Ovary (tissue), 9 donors: Measurements from ENCODE around the gene ST3GAL3. TPM values are rescaled to one million over a fixed set of nuclear protein-coding genes. Genes with fewer than 3 reads are reported as not detected.

Experiments
- DNase-seq, 5 donors: peaks; one replicate each; pipeline ENCODE4 v3.0.0-alpha.2; 2019 to 2020
- H3K27ac ChIP-seq, 2 donors: fragments of 200-600 bp; one replicate each; pipeline versions ENCODE4 v1.5.1 to v1.8.0; 2019 to 2022
- H3K27me3 ChIP-seq: fragments of 200-600 bp; one replicate; pipeline ENCODE4 v1.8.0; 2022
- H3K36me3 ChIP-seq: fragments of 200-600 bp; sonication (generic); one replicate; pipeline ENCODE4 v1.5.1; 2019
- H3K4me1 ChIP-seq: one replicate; pipeline ENCODE4 v1.8.1; 2013; ENCODE audit warnings: mild to moderate bottlenecking, moderate library complexity; ENCODE audit not compliant: insufficient read depth
- H3K4me3 ChIP-seq: fragments of 200-600 bp; sonication (generic); one replicate; pipeline ENCODE4 v1.5.1; 2017
- H3K9me3 ChIP-seq, 2 donors: fragments of 200-600 bp in 1 of 2; sonication (generic) in 1 of 2; one replicate each; pipeline versions ENCODE4 v1.5.1 to v1.8.1; 2013 to 2019; ENCODE audit warnings: mild to moderate bottlenecking in 1 of 2, moderate library complexity in 1 of 2
- CTCF ChIP-seq, 3 donors: fragments of 450-650 bp in 2 of 3; fragments of 200-600 bp in 1 of 3; IDR thresholded peaks; one replicate each; pipeline versions ENCODE4 v1.5.1 to v1.8.0; 2016 to 2022; ENCODE audit warnings: antibody characterized with exemption in 3 of 3, mild to moderate bottlenecking in 1 of 3
- EP300 ChIP-seq: sonication (generic); formaldehyde crosslinking; IDR thresholded peaks from one replicate; pipeline ENCODE4 v1.6.1; 2017; ENCODE audit warnings: antibody characterized with exemption
- POLR2A ChIP-seq: fragments of 450-650 bp; IDR thresholded peaks from one replicate; pipeline ENCODE4 v1.6.1; 2017; ENCODE audit warnings: antibody characterized with exemption, mild to moderate bottlenecking, moderate library complexity
- WGBS, 3 donors: extraction: QIAGEN DNeasy Blood & Tissue Kit in 1 of 3; methylation state at CpG; one replicate each; pipeline versions ENCODE4 v1.1.5 to v1.1.7; 2013 to 2017; 5-methylcytosine and 5-hydroxymethylcytosine counted together
- intact Hi-C, 4 donors: fragments of 100-400 bp; cut with DNase I; formaldehyde crosslinking; loops; one replicate each; pipeline versions ENCODE4 v1.11.0 to v1.15.1; 2022 to 2023
- polyA plus RNA-seq, 2 donors: library from polyadenylated mRNA; stranded (reverse); fragments of 200-250 nt in 1 of 2; fragments of 350-450 nt in 1 of 2; fragmentation: Illumina TruSeq in 1 of 2; extraction: RNeasy Lipid Tissue Mini Kit (QIAGEN cat#74804) in 1 of 2; gene quantifications; one replicate each; pipeline ENCODE4 v1.2.3, GENCODE V29; 2013 to 2014
- total RNA-seq, 7 donors: library from RNA; depleted of rRNA in 2 of 7; stranded (reverse); fragments of >200 nt in 2 of 7; fragmentation: NEBNext Ultra II Directional in 3 of 7; extraction: Animal tissue kit (Norgen Biotek cat#: 25700) in 3 of 7; gene quantifications; one replicate each; pipeline versions ENCODE4 v1.1.0 to v1.2.4, GENCODE V29; 2016 to 2023
- donor health status: DM: no; HTN: no; CAD: no; lungs with moderate emphysema.
- donor health status: DM: no; HTN: no; CAD: no.
- donor health status: Bipolar disorder and iron deficiency.
- donor health status: DM: yes; HTN: yes; CAD: no.
- donor health status: DM: no; HTN: no; CAD: no.
- donor health status: DM: yes; HTN: yes; CAD: no.

Gene ST3GAL3
- total and polyA plus RNA-seq, 9 donors: 11.4 to 43.3 (median 27.1) TPM

GRCh38 chr1:43742026-43742425 lies 34.7 kb downstream of the ST3GAL3 start:
- 86 to 88% (median 87%) methylated on average over 4 of the region's 4 CpGs for WGBS, 3 donors
- Histone ChIP-seq H3K9me3 (no peaks in the 10 kb centered on the region), H3K27ac (no peak overlapping the region), H3K27me3 (no peaks in the 10 kb centered on the region), H3K4me3 (no peak overlapping the region), H3K36me3 (no peaks in the 10 kb centered on the region), H3K4me1 (no peaks in the 10 kb centered on the region)
- DNase-seq: no peak
- TF ChIP-seq EP300 (no peak), CTCF (IDR thresholded peaks at IDR 0.05) (no peak), POLR2A (no peak)
- intact Hi-C loops: loop anchor here in 1 of 4 donors (10.0 kb wide), 1 partner anchor 217 kb away; no protein-coding TSS in a partner anchor

GRCh38 chr1:43743206-43743605 lies 35.9 kb downstream of the ST3GAL3 start:
- no peak overlapping the region for H3K4me3 ChIP-seq
- H3K9me3 ChIP-seq: no peaks in the 10 kb centered on the region
- DNase-seq: no peak
- no peaks in the 10 kb centered on the region for H3K36me3 ChIP-seq
- TF ChIP-seq POLR2A (no peak), CTCF (IDR thresholded peaks at IDR 0.05) (no peak)
- intact Hi-C loops: loop anchor here in 1 of 4 donors (10.0 kb wide), 1 partner anchor 218 kb away; no protein-coding TSS in a partner anchor
- no peaks in the 10 kb centered on the region for H3K27me3 ChIP-seq
- H3K4me1 ChIP-seq: no peaks in the 10 kb centered on the region
- WGBS, 3 donors: 80 to 90% (median 86%) methylated on average over 1 of the region's 1 CpG
- H3K27ac ChIP-seq: no peak overlapping the region

- TF ChIP-seq EP300: no peak
- TF ChIP-seq CTCF (IDR thresholded peaks at IDR 0.05): no peak
- TF ChIP-seq POLR2A: no peak
- Histone ChIP-seq H3K27ac (no peak overlapping the region), H3K36me3 (no peaks in the 10 kb centered on the region), H3K27me3 (no peaks in the 10 kb centered on the region), H3K9me3 (no peaks in the 10 kb centered on the region), H3K4me1 (no peaks in the 10 kb centered on the region), H3K4me3 (no peak overlapping the region)
- intact Hi-C loops: loop anchor here in 1 of 4 donors (10.0 kb wide), 1 partner anchor 223 kb away; no protein-coding TSS in a partner anchor
- 86 to 99% (median 99%) methylated on average over 4 of the region's 4 CpGs for WGBS, 3 donors
- DNase-seq: no peak
Observed at GRCh38 chr1:43747736-43748135, 40.4 kb downstream of the ST3GAL3 start.

- no peaks in the 10 kb centered on the region for H3K9me3 ChIP-seq
- 87 to 98% (median 94%) methylated on average over 1 of the region's 1 CpG for WGBS, 3 donors
- TF ChIP-seq EP300 (no peak), CTCF (IDR thresholded peaks at IDR 0.05) (no peak), POLR2A (no peak)
Observed at GRCh38 chr1:43750083-43750482, 42.7 kb downstream of the ST3GAL3 start.

More at GRCh38 chr1:43750083-43750482, 42.7 kb downstream of the ST3GAL3 start:
- no peaks in the 10 kb centered on the region for H3K27me3 ChIP-seq
- intact Hi-C loops: loop anchor here in 1 of 4 donors (10.0 kb wide), 1 partner anchor 305 kb away; no protein-coding TSS in a partner anchor
- H3K4me1 ChIP-seq: no peaks in the 10 kb centered on the region
- no peak overlapping the region for H3K27ac ChIP-seq
- no peak overlapping the region for H3K4me3 ChIP-seq
- DNase-seq: no peak
- H3K36me3 ChIP-seq: no peaks in the 10 kb centered on the region
